ENCODE data around the gene CXCR6. TPM values are rescaled to one million over a fixed set of nuclear protein-coding genes. Genes with fewer than 3 reads are reported as not detected.

CXCR6 gene
- total and polyA plus RNA-seq, 2 of the 13 experiments (the other 11 are each of a cell fraction or from before 2014, with no cell fraction given), result not detected

- TF ChIP-seq ZNF513 (CRISPR knock-in tag; conservative IDR thresholded peaks at IDR 0.05) (no peak), MIER2 (CRISPR knock-in tag; IDR thresholded peaks at IDR 0.05) (0 out of 2 replicates have a peak, but pooled peaks have one; percentile 13), JUN (CRISPR knock-in tag; IDR thresholded peaks at IDR 0.05) (no peak; the same call in 1 of the 2 replicates), ZNF580 (CRISPR knock-in tag; IDR thresholded peaks at IDR 0.05; ENCODE audit: borderline replicate concordance, low read depth) (0 out of 2 replicates have a peak, but pooled peaks have one; percentile 39), ZNF547 (CRISPR knock-in tag; IDR thresholded peaks at IDR 0.05) (peak; percentile 78; the same call in 1 of the 2 replicates), ZNF644 (CRISPR knock-in tag; IDR thresholded peaks at IDR 0.05; ENCODE audit: low read depth) (0 out of 2 replicates have a peak, but pooled peaks have one; percentile 12), RAD51 (IDR thresholded peaks at IDR 0.05; ENCODE audit: borderline replicate concordance) (no peak), ZBTB4 (CRISPR knock-in tag; IDR thresholded peaks at IDR 0.05; ENCODE audit: borderline replicate concordance) (0 out of 2 replicates have a peak, but pooled peaks have one; percentile 60), CBX2 (IDR thresholded peaks at IDR 0.05; ENCODE audit: low read depth, low read length) (no peak), CBX2 (CRISPR knock-in tag; IDR thresholded peaks at IDR 0.05; ENCODE audit: low read depth) (no peak), LRRFIP1 (CRISPR knock-in tag; conservative IDR thresholded peaks at IDR 0.05) (no peak), ONECUT2 (CRISPR knock-in tag; IDR thresholded peaks at IDR 0.05) (no peak), ZFP62 (CRISPR knock-in tag; IDR thresholded peaks at IDR 0.05) (no peak), ZSCAN21 (CRISPR knock-in tag; IDR thresholded peaks at IDR 0.05; ENCODE audit: borderline replicate concordance) (peak; percentile 85; the same call in 1 of the 2 replicates), GATAD1 (CRISPR knock-in tag; IDR thresholded peaks at IDR 0.05) (peak; percentile 68), GLMP (CRISPR knock-in tag; IDR thresholded peaks at IDR 0.05; ENCODE audit: borderline replicate concordance) (no peak), ARNT (IDR thresholded peaks at IDR 0.05) (no peak)
- TF ChIP-seq, protein P1, sequence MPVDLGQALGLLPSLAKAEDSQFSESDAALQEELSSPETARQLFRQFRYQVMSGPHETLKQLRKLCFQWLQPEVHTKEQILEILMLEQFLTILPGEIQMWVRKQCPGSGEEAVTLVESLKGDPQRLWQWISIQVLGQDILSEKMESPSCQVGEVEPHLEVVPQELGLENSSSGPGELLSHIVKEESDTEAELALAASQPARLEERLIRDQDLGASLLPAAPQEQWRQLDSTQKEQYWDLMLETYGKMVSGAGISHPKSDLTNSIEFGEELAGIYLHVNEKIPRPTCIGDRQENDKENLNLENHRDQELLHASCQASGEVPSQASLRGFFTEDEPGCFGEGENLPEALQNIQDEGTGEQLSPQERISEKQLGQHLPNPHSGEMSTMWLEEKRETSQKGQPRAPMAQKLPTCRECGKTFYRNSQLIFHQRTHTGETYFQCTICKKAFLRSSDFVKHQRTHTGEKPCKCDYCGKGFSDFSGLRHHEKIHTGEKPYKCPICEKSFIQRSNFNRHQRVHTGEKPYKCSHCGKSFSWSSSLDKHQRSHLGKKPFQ (CRISPR knock-in tag; IDR thresholded peaks at IDR 0.05; ENCODE audit: insufficient replicate concordance), result peak; percentile 85
Measured at GRCh38 chr3:45995236-45996192, 52.2 kb downstream of the CXCR6 start, which contains the start of gene FYCO1 (continued).
